Stimulated activated naive CD8-positive, alpha-beta T cell treated with anti-CD3 and anti-CD28 coated beads, Interleukin-15, Interleukin-2, amounts not matched to agents 100 U/mL and 50 U/mL, for 24 hours (primary cell): Measurements from ENCODE around the gene RHOT2.
A peak's percentile ranks its signal among the peaks of the same experiment; 100 is the strongest.

Experiments used
- ATAC-seq: fragments of 150-1000 bp; cut with Tn5 transposase; one replicate; pipeline ENCODE4 v1.10.0; 2021
- DNase-seq: peaks from one replicate; pipeline ENCODE4 v3.0.0; 2021

Gene RHOT2

DNA sequence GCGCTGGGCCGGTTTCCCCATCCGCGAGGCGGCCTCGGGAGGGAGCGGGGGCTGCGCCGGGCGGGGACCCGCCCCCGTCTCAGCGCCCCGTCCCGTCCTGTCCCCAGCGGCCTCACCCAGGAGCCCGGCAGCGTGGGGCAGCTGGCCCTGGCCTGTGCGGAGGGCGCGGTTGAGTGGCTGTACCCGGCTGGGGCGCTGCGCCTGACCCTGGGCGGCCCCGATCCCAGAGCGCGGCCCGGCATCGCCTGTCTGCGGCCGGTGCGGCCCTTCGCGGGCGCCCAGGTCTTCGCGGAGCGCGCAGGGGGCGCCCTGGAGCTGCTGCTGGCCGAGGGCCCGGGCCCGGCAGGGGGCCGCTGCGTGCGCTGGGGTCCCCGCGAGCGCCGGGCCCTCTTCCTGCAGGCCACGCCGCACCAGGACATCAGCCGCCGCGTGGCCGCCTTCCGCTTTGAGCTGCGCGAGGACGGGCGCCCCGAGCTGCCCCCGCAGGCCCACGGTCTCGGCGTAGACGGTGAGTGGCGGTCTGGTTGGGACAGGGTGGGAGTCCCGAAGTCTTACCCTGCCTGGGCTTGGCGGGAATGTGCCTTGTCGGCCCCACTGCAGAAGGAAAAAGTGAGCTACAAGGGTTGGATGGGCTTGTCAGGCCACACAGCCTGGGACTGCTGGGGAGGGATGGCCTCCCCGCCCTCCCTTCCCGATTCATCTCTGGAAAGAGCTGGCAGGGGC, 47.7 kb downstream of the RHOT2 start:
- DNase-seq (peak; percentile 45), ATAC-seq (peak; percentile 1)

DNA sequence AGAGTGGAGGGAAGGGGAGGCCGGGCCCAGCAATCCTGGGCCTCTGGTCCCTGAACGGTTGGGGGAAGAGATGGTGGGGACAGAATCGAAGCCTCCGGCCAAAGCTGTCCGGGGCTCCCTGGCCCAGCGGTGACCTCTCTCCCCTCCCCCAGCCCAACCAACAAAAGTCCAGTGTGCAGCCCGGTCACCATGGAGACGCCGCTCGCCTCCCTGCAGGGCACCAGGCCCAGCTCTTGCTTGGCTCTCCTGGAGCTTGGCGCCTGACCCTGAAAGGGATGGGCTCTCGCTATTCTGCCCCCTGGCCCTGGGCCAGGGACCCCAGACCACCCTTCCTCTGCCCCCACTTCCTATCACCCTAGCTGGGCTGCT, 48.3 kb downstream of the RHOT2 start:
- ATAC-seq (no peak), DNase-seq (no peak)

DNA sequence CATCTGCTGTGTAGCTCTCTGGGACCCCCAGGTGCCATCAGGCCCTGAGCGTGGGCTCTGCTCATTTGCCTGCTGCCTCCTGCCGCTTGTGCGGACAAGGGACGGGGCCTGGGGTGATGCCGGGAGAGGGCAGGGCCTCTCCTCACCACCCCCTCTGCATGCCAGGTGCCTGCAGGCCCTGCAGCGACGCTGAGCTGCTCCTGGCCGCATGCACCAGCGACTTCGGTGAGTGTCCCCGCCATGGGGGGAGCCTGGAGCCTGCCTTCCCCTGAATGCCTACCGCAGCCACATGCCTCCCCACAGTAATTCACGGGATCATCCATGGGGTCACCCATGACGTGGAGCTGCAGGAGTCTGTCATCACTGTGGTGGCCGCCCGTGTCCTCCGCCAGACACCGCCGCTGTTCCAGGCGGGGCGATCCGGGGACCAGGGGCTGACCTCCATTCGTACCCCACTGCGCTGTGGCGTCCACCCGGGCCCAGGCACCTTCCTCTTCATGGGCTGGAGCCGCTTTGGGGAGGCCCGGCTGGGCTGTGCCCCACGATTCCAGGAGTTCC, 48.9 kb downstream of the RHOT2 start:
- no peak for DNase-seq
- ATAC-seq: no peak

DNA sequence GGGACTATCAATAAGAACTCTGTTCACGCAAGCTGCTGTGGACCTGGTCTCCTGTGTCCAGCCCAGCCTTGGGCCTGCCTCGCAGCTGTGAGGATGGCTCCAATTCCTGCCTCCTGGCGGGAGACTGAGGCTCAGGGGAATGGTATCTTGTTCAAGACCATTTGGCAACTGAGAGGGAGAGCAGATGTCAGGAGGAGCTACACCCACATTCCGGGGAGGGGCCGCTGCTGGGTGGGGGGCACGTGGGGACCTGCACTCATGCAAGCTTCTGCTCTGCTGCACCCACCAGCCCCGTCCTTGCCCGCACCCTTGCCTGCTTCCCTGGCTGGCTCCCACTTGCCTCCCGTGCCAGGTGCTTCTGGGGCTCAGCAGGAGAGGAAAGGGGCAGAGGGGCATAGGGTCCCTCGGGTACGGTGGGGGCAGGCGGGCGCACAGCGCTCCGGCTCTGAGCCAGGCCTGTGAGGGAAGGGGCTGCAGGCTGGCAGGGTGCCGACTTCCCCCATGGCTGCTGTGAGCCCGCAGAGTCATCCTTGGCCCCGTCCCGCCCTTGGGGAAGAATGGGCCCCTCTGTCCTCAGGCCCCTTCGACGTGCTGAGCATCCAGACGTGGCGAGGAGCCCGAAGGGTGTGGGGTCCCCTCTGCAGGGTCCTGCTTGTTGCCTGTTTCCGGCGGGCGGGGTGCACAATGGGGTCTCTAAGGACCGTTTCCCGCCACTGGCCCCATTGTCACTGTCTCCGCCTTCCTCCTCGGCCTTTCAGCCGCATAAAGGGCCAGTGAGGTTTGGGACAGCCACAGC, 49.7 kb downstream of the RHOT2 start:
- no peak for ATAC-seq
- no peak for DNase-seq

DNA sequence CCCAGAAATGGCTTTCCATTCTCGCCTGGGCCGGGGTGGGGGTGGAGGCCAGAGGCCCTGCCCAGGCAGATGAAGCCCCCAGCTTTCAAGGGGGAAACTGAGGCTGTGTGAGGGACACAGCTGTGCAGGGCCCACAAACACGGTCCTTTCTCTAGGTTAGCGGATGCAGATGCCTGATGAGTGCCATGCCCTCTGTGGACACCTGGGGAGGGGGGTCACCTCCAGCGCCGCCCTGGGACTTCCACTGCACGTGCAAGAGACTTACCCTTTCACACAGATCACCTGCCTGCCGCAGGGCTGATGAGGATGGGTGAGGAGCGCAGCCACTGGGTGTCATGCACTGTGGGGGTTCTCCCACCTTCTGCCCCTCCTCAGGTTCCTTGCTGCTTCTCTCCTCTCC, 50.5 kb downstream of the RHOT2 start:
- no peak for ATAC-seq
- DNase-seq: no peak

DNA sequence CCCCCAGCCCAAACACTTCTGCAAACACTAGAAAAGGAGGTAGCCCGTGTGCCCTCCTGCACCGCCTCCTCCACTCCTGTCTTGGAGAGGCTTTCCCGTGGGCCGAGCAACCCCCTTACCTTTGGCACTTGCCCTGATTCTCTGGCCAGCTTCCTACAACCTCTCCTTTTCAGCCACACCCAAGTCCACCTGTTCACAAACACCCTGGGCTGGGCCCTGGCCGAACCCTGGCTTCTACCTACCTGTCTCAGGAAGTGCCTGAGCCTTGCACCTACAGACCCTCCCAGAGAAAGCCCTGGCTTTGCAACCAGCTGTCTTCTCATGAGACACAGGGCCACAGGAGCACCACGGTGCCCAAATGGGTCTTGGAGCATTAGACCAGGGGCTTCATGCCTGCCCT, 51.0 kb downstream of the RHOT2 start:
- DNase-seq (no peak), ATAC-seq (no peak)

DNA sequence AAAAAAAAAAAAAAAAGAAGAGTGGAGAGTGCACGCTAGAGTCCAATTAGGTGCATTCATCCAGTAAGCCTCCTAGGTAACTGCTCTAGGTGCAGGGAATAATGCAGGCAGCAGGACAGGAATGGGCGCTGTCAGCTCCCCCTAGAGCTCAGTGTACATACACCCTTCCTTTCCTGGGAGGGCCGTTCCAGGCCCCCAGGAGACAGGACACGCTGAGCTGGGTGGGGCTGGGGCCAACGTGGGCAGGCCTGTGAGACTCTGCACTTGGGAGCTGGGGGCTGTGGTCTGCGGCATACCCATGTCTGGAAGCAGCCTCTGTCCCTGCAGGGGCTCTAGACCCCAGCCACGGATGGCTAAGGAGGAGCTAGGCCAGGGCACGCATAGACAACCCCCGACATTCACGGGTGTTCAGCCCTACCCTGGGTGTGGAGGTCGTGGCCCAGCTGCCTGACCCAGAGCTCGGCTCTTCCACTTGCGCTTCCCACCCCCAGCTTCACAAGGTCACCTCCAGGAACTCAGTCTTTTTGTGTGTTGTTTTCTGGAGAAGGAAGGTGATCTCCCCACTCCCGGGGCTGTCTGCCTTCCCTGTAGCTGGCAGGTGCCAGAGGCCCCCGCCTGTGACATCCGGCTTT, 52.0 kb downstream of the RHOT2 start:
- no peak for ATAC-seq

DNA sequence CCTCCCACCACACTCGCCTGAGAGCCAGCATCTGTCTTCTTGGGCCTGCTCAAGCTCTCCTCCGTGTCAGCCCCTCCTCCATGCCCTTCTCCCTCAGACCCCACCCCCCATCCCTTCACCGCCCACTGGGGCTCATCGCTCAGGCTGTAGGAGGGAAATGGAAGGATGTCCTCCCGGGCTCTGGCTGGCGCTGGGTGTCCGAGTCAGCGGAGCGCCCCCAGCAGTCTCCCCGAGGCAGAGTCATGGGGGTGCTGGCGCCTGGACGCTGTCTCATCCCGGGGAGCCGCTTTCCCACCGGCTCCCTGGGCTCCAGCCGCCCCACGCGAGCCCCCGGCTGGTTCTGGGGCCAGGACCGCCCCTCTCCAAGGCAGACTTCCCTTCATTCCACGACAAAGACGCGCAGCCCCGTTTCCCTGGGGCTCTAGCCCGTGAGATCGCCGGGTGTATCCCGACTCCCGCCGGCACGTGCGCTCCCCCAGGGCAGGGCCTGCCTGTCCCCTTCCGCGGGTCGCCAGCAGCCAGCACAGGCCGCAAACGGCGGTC, 52.6 kb downstream of the RHOT2 start:
- DNase-seq (peak; percentile 76), ATAC-seq (peak; percentile 62)

More for the DNA sequence above, 52.0 kb downstream of the RHOT2 start:
- no peak for DNase-seq

DNA sequence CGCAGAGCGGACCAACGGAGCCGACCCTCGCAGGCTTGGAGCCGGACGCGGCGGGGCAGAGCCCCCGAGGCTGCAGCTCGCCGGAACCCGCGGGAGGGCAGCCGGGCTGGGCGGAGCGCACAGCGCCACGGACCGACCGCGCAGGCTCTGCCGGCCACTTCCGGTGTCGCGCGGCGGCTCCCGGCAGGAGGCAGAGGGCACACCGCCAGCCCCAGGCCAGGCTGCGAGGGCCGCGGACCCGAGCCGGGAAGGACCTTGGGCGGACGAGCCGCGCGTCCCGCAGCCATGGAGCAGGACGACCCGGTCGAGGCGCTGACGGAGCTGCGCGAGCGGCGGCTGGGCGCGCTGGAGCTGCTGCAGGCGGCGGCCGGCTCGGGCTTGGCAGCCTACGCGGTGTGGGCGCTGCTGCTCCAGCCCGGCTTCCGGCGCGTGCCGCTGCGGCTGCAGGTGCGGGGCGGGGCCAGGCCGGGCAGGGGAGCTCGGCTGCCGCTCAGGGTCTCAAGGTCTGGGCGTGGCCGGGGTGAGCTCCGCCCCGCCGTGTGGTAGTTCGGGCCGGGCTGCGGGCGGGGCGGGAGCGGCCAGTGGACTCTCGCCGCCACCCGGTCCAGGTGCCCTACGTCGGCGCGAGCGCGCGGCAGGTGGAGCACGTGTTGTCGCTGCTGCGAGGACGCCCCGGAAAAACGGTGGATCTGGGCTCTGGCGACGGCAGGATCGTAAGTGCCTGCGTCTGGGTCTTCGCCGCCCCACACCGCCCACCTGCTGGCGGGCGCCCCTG, 53.2 kb downstream of the RHOT2 start, which contains the start of gene ANTKMT:
TSS of gene ANTKMT (plus strand) at position 157 of the 775 bp plus-strand sequence. CDS start at position 286, 129 bp downstream.
- ATAC-seq: peak; percentile 64
- DNase-seq: peak; percentile 88

DNA sequence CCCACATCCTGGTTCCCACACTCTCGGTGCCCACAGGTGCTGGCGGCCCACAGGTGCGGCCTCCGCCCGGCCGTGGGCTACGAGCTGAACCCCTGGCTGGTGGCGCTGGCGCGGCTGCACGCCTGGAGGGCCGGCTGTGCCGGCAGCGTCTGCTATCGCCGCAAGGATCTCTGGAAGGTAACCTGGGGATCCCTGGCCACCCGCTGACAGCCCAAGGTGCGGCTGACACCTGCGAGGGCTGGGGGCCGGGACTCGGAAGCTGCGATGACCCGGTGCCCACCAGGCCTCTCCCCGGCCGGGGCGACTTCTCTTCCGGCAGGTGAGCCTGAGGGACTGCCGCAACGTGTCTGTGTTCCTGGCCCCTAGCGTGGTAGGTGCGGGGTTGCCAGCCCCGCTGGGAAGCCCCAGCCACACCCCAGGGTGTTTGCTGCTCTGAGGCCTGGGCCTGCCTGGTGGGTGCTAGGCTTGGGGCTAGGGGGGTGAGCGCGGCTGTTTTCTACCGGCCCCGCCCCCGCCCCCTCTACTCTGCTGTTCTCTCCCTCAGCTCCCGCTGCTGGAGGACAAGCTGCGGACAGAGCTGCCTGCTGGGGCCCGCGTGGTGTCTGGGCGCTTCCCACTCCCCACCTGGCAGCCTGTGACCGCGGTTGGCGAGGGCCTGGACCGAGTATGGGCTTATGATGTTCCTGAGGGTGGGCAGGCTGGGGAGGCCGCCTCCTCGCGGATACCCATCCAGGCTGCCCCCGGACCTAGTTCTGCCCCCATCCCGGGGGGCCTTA, 54.0 kb downstream of the RHOT2 start:
- no peak for ATAC-seq
- DNase-seq: no peak

DNA sequence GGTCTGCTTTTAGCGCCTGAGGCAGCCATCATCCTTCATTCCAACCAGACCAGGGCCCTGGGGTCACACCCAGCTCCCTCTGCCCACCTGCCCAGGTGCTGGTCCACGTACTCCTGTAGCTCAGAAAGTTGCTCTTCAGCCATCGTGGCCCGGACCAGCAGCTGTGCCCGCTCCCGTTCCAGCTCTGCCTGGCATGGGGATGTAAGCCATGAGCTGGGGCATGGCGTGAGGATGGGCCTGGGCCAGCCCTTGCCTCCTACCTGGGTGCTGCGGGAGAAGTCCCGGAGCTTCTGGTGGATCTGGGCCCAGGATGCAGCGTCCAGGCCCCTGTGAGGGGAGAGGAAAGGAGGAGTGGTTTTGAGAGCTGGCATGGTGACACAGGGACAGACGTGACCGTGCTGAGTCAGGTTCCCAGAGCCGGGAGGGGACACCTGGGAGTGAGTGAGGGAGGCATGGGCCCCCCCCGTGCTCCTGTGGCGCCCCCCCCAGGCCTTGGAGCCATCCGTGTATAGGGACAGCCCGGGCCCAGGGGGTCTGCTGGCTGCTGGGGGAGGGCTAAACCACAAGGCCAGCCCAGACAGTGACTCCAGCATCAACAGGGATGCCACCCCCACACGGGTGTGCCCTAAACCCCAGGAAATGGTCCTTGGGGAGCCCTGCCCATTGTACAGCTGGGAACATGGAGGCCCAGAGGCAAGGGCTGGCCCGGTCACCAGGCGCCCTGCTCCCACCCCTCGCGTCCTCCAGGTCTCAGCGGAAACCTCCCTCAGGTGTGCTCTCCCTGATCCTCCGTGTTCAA, 55.1 kb downstream of the RHOT2 start:
- ATAC-seq (no peak), DNase-seq (no peak)

DNA sequence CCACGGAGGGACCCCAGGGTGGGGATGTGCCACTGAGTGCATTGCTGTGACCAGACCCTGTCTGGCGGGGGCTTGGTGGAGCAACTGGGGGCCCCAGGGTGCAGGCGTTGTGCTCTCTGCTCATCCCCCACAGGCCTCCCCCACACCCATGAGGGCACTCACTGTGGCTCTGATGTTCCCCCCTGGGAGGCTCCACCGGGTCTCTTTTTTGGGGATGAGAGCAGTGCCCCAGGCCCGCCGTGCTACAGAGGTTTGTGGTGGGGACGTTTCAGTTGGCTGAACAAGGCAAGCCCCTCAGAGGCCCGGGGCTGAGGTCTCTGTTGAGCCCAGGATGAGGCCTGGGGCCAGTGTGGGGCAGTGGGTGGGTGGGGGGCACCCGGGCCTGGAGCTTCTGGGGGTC, 55.8 kb downstream of the RHOT2 start:
- ATAC-seq: no peak

More for the DNA sequence above, 55.8 kb downstream of the RHOT2 start:
- no peak for DNase-seq
